Hepatocyte (in vitro differentiated cells): ENCODE measurements around the gene SOWAHD. TPM values are rescaled to one million over a fixed set of nuclear protein-coding genes. Genes with fewer than 3 reads are reported as not detected.
"Not testable (repeated sequence)": the region's sequence is repeated elsewhere in the genome, so short reads cannot be mapped to it uniquely, and the experiment has no call there.

Experiments
- DNase-seq: peaks from one replicate; pipeline ENCODE4 v3.0.0-alpha.2; 2016; ENCODE audit warnings: low spot score
- H2AFZ ChIP-seq: fragments of 200-600 bp; sonication (generic); 2 replicates; pipeline ENCODE4 v1.6.0; 2016; ENCODE audit warnings: antibody characterized with exemption, mild to moderate bottlenecking
- H3K27ac ChIP-seq: fragments of 200-600 bp; sonication (generic); 2 replicates; pipeline ENCODE4 v1.5.1; 2016; ENCODE audit warnings: mild to moderate bottlenecking
- H3K27me3 ChIP-seq: fragments of 200-600 bp; sonication (generic); 2 replicates; pipeline ENCODE4 v1.6.1; 2016
- H3K36me3 ChIP-seq: fragments of 200-600 bp; sonication (generic); replicated peaks from 2 replicates; pipeline ENCODE4 v1.5.1; 2016; ENCODE audit warnings: low read depth; ENCODE audit not compliant: insufficient read depth
- H3K4me1 ChIP-seq: fragments of 200-600 bp; sonication (generic); 2 replicates; pipeline ENCODE4 v1.5.1; 2016; ENCODE audit warnings: mild to moderate bottlenecking, moderate library complexity; ENCODE audit not compliant: insufficient read depth
- H3K4me2 ChIP-seq: fragments of 200-600 bp; sonication (generic); 2 replicates; pipeline ENCODE4 v1.6.0; 2016
- H3K4me3 ChIP-seq: fragments of 200-600 bp; sonication (generic); 2 replicates; pipeline ENCODE4 v1.5.1; 2016; ENCODE audit warnings: mild to moderate bottlenecking
- H3K79me2 ChIP-seq: fragments of 200-600 bp; sonication (generic); 2 replicates; pipeline ENCODE4 v1.6.0; 2017; ENCODE audit warnings: mild to moderate bottlenecking
- H3K9me2 ChIP-seq: fragments of 200-600 bp; sonication (generic); replicated peaks from 2 replicates; pipeline ENCODE4 v1.6.0; 2017; ENCODE audit warnings: mild to moderate bottlenecking; ENCODE audit not compliant: insufficient read depth
- H3K9me3 ChIP-seq: fragments of 200-600 bp; sonication (generic); 2 replicates; pipeline ENCODE4 v1.5.1; 2016; ENCODE audit warnings: low read depth, mild to moderate bottlenecking
- H4K20me1 ChIP-seq: fragments of 200-600 bp; sonication (generic); 2 replicates; pipeline ENCODE4 v1.6.0; 2016; ENCODE audit warnings: mild to moderate bottlenecking; ENCODE audit not compliant: insufficient read depth, poor library complexity, severe bottlenecking
- CTCF ChIP-seq: fragments of 200-600 bp; sonication (generic); IDR thresholded peaks from 2 replicates; pipeline ENCODE4 v1.5.1; 2016; ENCODE audit warnings: antibody characterized with exemption, mild to moderate bottlenecking; ENCODE audit not compliant: poor library complexity
- EZH2 ChIP-seq: fragments of 200-600 bp; sonication (generic); IDR thresholded peaks from 2 replicates; pipeline ENCODE4 v1.6.1; 2016; ENCODE audit warnings: antibody characterized with exemption, mild to moderate bottlenecking, borderline replicate concordance
- EZH2phosphoT487 ChIP-seq: fragments of 200-600 bp; sonication (generic); IDR thresholded peaks from one replicate; pipeline ENCODE4 v1.6.1; 2018; ENCODE audit warnings: antibody characterized with exemption, mild to moderate bottlenecking, low read depth, moderate library complexity; ENCODE audit not compliant: unreplicated experiment, severe bottlenecking
- WGBS: methylation state at CpG from one replicate; pipeline ENCODE4 v1.1.6; 2016; ENCODE audit warnings: low lambda C conversion rate; ENCODE audit errors: missing lambda C conversion rate; 5-methylcytosine and 5-hydroxymethylcytosine counted together
- polyA plus RNA-seq: library from polyadenylated mRNA; unstranded; fragments of >200 nt; fragmentation: Nextera tagmentation; extraction: Ambion mirVana; gene quantifications from 2 replicates; pipeline ENCODE4 v1.2.1, GENCODE V29; 2016
- small RNA-seq: library from RNA; depleted of rRNA; stranded (forward); fragments of <200 nt; gene quantifications from one replicate; pipeline ENCODE3, GENCODE V24; 2014
- total RNA-seq: library from RNA; depleted of rRNA; stranded (reverse); fragments of >200 nt; gene quantifications from 2 replicates; pipeline ENCODE4 v1.2.3, GENCODE V29; 2014

The SOWAHD gene
- total and polyA plus RNA-seq, 2 experiments from 2014 or later: 1.00 to 2.0 TPM

GRCh38 chrX:119802546-119802945, 44.2 kb downstream of the SOWAHD start:
- no peaks in the 10 kb centered on the region for H3K9me2 ChIP-seq
- DNase-seq: no peak
- no peaks in the 10 kb centered on the region for H3K36me3 ChIP-seq
- H3K9me3 ChIP-seq: no peaks in the 10 kb centered on the region
- no peaks in the 10 kb centered on the region for H3K4me1 ChIP-seq
- no peak for TF ChIP-seq EZH2
- no peak for TF ChIP-seq EZH2phosphoT487
- TF ChIP-seq CTCF: no peak
- H3K4me2 ChIP-seq: no peak overlapping the region
- WGBS: 82% methylated on average over 8 of the region's 8 CpGs
- no peak overlapping the region for H3K27ac ChIP-seq
- no peaks in the 10 kb centered on the region for H4K20me1 ChIP-seq
- no peaks in the 10 kb centered on the region for H3K27me3 ChIP-seq
- H2AFZ ChIP-seq: no peak overlapping the region
- no peaks in the 10 kb centered on the region for H3K79me2 ChIP-seq
- no peak overlapping the region for H3K4me3 ChIP-seq

GRCh38 chrX:119808461-119808860, 50.1 kb downstream of the SOWAHD start:
- H4K20me1 ChIP-seq, H3K27me3 ChIP-seq, H3K9me3 ChIP-seq, H3K27ac ChIP-seq, H3K36me3 ChIP-seq, H3K9me2 ChIP-seq, H3K4me3 ChIP-seq, H3K4me2 ChIP-seq, H3K79me2 ChIP-seq, H3K4me1 ChIP-seq, DNase-seq, H2AFZ ChIP-seq: not testable (repeated sequence)
- WGBS: 84% methylated on average over 2 of the region's 4 CpGs

- TF ChIP-seq EZH2phosphoT487: no peak
- TF ChIP-seq CTCF: no peak
- no peak for TF ChIP-seq EZH2
- Histone ChIP-seq H3K4me1 (no peaks in the 10 kb centered on the region), H3K79me2 (no peaks in the 10 kb centered on the region), H4K20me1 (no peaks in the 10 kb centered on the region), H3K9me2 (no peaks in the 10 kb centered on the region), H3K9me3 (no peaks in the 10 kb centered on the region), H3K27ac (no peak overlapping the region), H3K27me3 (no peaks in the 10 kb centered on the region), H2AFZ (no peak overlapping the region), H3K4me2 (no peak overlapping the region), H3K4me3 (no peak overlapping the region), H3K36me3 (no peaks in the 10 kb centered on the region)
- 57% methylated on average over 1 of the region's 1 CpG for WGBS
- no peak for DNase-seq
Measured at GRCh38 chrX:119809185-119809666, 50.8 kb downstream of the SOWAHD start.

Small RNA genes within 50 kb of the gene (small RNA-seq; reads per million reads assigned to genes)
- not detected for gene SNORA69

Other genes starting within 250 kb of the SOWAHD start
- 22.8 and 23.8 TPM in 2 replicates for gene STEEP1, start 193.2 kb upstream of the SOWAHD start, total RNA-seq
- gene STEEP1, start 193.2 kb upstream of the SOWAHD start, polyA plus RNA-seq: 5.5 and 11.1 TPM in 2 replicates
- gene UBE2A, start 184.0 kb upstream of the SOWAHD start, total RNA-seq: 48.9 and 54.5 TPM in 2 replicates
- gene UBE2A, start 184.0 kb upstream of the SOWAHD start, polyA plus RNA-seq: 64.4 and 72.6 TPM in 2 replicates
- gene NKRF, start 152.2 kb upstream of the SOWAHD start, total RNA-seq: 5.8 and 9.0 TPM in 2 replicates
- gene NKRF, start 152.2 kb upstream of the SOWAHD start, polyA plus RNA-seq: 2.4 and 3.0 TPM in 2 replicates
- gene SEPTIN6, start 65.4 kb upstream of the SOWAHD start, total RNA-seq: 24.7 and 31.4 TPM in 2 replicates
- 21.3 and 25.3 TPM in 2 replicates for gene SEPTIN6, start 65.4 kb upstream of the SOWAHD start, polyA plus RNA-seq
- 6,564 and 8,635 TPM in 2 replicates for gene RPL39, start 33.0 kb downstream of the SOWAHD start, total RNA-seq
- 647 and 687 TPM in 2 replicates for gene RPL39, start 33.0 kb downstream of the SOWAHD start, polyA plus RNA-seq
- 3.3 and 4.3 TPM in 2 replicates for gene UPF3B, start 94.4 kb downstream of the SOWAHD start, total RNA-seq
- gene UPF3B, start 94.4 kb downstream of the SOWAHD start, polyA plus RNA-seq: 6.7 and 11.0 TPM in 2 replicates
- 19.7 and 25.8 TPM in 2 replicates for gene RNF113A, start 113.1 kb downstream of the SOWAHD start, total RNA-seq
- 14.1 and 19.7 TPM in 2 replicates for gene RNF113A, start 113.1 kb downstream of the SOWAHD start, polyA plus RNA-seq
- 68.3 and 84.4 TPM in 2 replicates for gene NDUFA1, start 113.2 kb downstream of the SOWAHD start, total RNA-seq
- 321 and 324 TPM in 2 replicates for gene NDUFA1, start 113.2 kb downstream of the SOWAHD start, polyA plus RNA-seq
- gene AKAP14, start 137.3 kb downstream of the SOWAHD start, total RNA-seq: not detected in 2 replicates
- gene AKAP14, start 137.3 kb downstream of the SOWAHD start, polyA plus RNA-seq: not detected in 2 replicates
- 7.1 and 7.7 TPM in 2 replicates for gene NKAP, start 185.2 kb downstream of the SOWAHD start, total RNA-seq
- 4.3 and 4.4 TPM in 2 replicates for gene NKAP, start 185.2 kb downstream of the SOWAHD start, polyA plus RNA-seq